Upper lobe of left lung (tissue), 4 donors: ENCODE results near the gene PCBP3.

Source experiments
- EP300 ChIP-seq, 4 donors: sonication (generic); formaldehyde crosslinking; IDR thresholded peaks; one replicate each; pipeline ENCODE4 v1.5.1; 2017; ENCODE audit warnings: antibody characterized with exemption in 4 of 4, control low read depth in 2 of 4
- POLR2A ChIP-seq, 4 donors: fragments of 450-650 bp; IDR thresholded peaks; one replicate each; pipeline ENCODE4 v1.5.1; 2016 to 2017; ENCODE audit warnings: antibody characterized with exemption in 4 of 4, mild to moderate bottlenecking in 2 of 4
- POLR2AphosphoS5 ChIP-seq, 2 donors: sonication (generic); formaldehyde crosslinking; IDR thresholded peaks; one replicate each; pipeline ENCODE4 v1.5.1; 2017; ENCODE audit warnings: antibody characterized with exemption in 2 of 2
- TF ChIP-seq, protein P1 (sequence below), 6 experiments: fragments of 450-650 bp in 4 of 6; fragments of 200-600 bp in 2 of 6; sonication (generic) in 2 of 6; IDR thresholded peaks; one replicate each; pipeline ENCODE4 v1.5.1; 2016 to 2019; ENCODE audit warnings: antibody characterized with exemption in 6 of 6

DNA sequence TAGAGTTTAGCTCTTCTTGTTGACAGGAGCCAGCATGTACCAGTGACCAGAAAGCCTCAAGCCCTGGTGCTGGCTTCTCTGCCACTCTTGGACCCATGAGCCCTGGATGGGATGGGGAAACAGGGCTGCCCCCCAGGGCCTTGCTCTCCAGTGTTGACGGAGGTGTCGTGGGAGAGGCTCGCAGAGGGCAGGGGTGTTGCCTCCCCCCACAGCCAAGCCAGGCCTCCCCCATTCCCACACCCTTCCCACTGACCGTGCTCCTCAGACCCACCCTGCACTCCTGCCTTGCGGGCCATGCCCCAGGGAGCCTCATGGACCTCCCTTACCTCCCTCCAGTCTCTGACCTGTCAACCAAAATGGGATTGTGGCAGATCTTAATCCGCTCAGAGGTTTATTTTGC, 214.2 kb downstream of the PCBP3 start:
- TF ChIP-seq, protein P1, sequence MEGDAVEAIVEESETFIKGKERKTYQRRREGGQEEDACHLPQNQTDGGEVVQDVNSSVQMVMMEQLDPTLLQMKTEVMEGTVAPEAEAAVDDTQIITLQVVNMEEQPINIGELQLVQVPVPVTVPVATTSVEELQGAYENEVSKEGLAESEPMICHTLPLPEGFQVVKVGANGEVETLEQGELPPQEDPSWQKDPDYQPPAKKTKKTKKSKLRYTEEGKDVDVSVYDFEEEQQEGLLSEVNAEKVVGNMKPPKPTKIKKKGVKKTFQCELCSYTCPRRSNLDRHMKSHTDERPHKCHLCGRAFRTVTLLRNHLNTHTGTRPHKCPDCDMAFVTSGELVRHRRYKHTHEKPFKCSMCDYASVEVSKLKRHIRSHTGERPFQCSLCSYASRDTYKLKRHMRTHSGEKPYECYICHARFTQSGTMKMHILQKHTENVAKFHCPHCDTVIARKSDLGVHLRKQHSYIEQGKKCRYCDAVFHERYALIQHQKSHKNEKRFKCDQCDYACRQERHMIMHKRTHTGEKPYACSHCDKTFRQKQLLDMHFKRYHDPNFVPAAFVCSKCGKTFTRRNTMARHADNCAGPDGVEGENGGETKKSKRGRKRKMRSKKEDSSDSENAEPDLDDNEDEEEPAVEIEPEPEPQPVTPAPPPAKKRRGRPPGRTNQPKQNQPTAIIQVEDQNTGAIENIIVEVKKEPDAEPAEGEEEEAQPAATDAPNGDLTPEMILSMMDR (IDR thresholded peaks at IDR 0.05): no peak
- TF ChIP-seq POLR2A (IDR thresholded peaks at IDR 0.05): no peak
- TF ChIP-seq POLR2AphosphoS5 (IDR thresholded peaks at IDR 0.05): no peak
- TF ChIP-seq EP300 (IDR thresholded peaks at IDR 0.05): no peak
